Effector memory CD8-positive, alpha-beta T cell (primary cell): ENCODE results near the gene ANXA11.

ENCODE experiments used
- ATAC-seq: fragments of 150-1000 bp; cut with Tn5 transposase; replicated peaks from 2 replicates; pipeline ENCODE4 v1.10.0; 2021; ENCODE audit warnings: mild to moderate bottlenecking, moderate library complexity
- DNase-seq, 3 experiments: peaks; one replicate each; pipeline ENCODE4 v3.0.0; 2021
- H3K27ac Mint-ChIP-seq, 2 donors: one replicate each; pipeline ENCODE4 v1.8.0; 2022; ENCODE audit warnings: mild to moderate bottlenecking in 2 of 2, mixed read lengths in 2 of 2, moderate library complexity in 2 of 2
- H3K27me3 Mint-ChIP-seq, 2 donors: one replicate each; pipeline ENCODE4 v1.8.0; 2022; ENCODE audit warnings: mixed read lengths in 2 of 2
- H3K36me3 Mint-ChIP-seq: one replicate; pipeline ENCODE4 v1.8.0; 2022; ENCODE audit warnings: mild to moderate bottlenecking, moderate library complexity, mixed read lengths; ENCODE audit not compliant: insufficient read depth
- H3K4me1 Mint-ChIP-seq, 2 donors: one replicate each; pipeline ENCODE4 v1.8.0; 2022; ENCODE audit warnings: low read depth in 2 of 2, mixed read lengths in 2 of 2
- H3K4me3 Mint-ChIP-seq, 2 donors: one replicate each; pipeline ENCODE4 v1.8.0; 2022; ENCODE audit warnings: mild to moderate bottlenecking in 2 of 2, mixed read lengths in 2 of 2, moderate library complexity in 2 of 2
- H3K9me3 Mint-ChIP-seq, 2 donors: one replicate each; pipeline ENCODE4 v1.8.0; 2022; ENCODE audit warnings: mixed read lengths in 2 of 2

The ANXA11 gene

DNA sequence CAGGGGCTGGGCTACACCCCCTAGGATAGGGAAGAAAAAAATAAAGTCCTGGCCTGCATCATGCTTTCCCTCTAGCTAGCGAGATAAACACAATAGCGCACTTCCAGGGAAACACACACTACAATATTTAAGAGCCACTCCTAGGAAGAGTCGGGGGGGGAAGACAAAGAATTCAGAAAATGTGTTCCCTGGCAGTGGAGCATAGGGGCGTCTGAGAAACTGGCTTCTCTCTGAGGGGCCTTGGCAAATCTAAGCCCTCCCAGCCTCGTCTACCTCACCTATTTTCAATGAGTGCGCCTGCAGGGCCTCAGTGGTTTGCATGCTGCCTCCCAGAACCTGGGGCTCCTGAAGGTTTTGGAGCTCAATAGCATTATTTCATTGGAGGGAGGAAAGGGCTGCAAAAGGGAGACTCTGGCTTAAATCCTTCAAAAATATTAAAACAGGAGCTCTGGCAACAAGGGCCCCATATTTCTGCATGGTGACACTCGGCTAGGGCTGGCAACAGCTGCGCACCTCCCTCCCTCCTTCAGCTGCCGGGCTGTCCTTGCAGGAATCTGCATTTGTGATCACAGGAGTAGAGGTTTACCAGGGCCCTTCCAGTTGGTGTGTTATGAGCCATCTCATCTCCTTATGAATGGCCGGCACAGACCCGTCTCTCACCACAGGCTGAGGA is 10.8 kb downstream of the ANXA11 start:
- peak overlapping the region; percentile 89 to 95 for H3K27ac Mint-ChIP-seq
- H3K4me3 Mint-ChIP-seq, result no peak overlapping the region
- no peak for ATAC-seq

DNA sequence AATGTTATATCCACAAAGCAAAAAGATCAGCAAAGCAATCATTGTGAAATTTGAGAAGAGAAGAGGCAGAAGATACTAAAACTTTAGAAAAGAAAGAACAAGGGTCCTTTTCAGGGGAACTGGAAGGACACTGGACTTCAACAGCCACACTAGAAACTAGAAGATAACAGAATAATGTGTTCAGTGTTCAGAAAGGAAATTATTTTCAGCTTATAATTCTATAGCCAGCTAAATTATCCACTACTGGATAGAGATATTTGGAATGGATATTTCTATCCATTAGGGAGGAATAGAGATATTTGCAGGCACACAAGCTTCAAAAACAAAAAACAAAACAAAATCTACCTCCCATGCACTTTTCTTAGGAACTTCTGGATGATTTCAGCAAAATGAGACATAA is 12.8 kb downstream of the ANXA11 start:
- peak overlapping the region; percentile 75 to 96 for H3K27ac Mint-ChIP-seq
- H3K27me3 Mint-ChIP-seq, result no peaks in the 10 kb centered on the region
- no peaks in the 10 kb centered on the region for H3K9me3 Mint-ChIP-seq
- peak overlapping the region in 1 of 2 donors; percentile 68 for H3K4me3 Mint-ChIP-seq
- DNase-seq, result no peak
- ATAC-seq, result no peak
- peaks cover 23% of the 10 kb centered on the region for H3K36me3 Mint-ChIP-seq
- peaks cover 62 to 66% of the 10 kb centered on the region in 2 donors for H3K4me1 Mint-ChIP-seq

More for the DNA sequence above, 10.8 kb downstream of the ANXA11 start:
- Mint-ChIP-seq H3K9me3 (no peaks in the 10 kb centered on the region), H3K4me1 (peaks cover 54 to 55% of the 10 kb centered on the region in 2 donors), H3K36me3 (peaks cover 16% of the 10 kb centered on the region), H3K27me3 (no peaks in the 10 kb centered on the region)
- DNase-seq, result no peak

- Mint-ChIP-seq H3K4me1 (peaks cover 62 to 67% of the 10 kb centered on the region in 2 donors), H3K4me3 (peak overlapping the region; percentile 68 to 76), H3K27me3 (no peaks in the 10 kb centered on the region), H3K36me3 (peaks cover 24% of the 10 kb centered on the region), H3K27ac (peak overlapping the region; percentile 75 to 96), H3K9me3 (no peaks in the 10 kb centered on the region)
- DNase-seq (peak; percentile 23 to 36 (median 27)), ATAC-seq (peak; percentile 8)
These were observed 13.6 kb downstream of the ANXA11 start for GRCh38 chr10:80191589-80192270.

DNA sequence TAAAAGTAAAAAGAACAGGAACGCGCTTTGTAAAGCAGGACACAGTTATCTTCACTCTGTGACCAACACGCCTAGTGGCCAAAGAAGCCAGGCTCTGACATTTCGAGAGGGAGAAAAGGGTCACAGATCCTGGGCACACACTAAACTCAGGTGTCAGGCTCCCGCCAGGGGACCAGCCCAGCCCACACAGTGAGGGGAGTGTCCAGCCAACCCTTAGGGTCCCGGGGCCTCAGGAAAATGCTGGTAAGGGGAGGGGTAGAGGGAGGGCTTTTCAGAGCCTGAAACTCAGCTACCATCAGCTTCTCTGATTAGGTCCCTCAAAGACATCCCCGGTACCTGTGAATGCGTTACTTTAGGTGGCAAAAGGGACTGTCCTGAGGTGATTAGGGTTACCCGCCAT is 16.6 kb downstream of the ANXA11 start:
- Mint-ChIP-seq H3K27me3 (no peaks in the 10 kb centered on the region), H3K36me3 (peaks cover 23% of the 10 kb centered on the region), H3K4me1 (peaks cover 59 to 74% of the 10 kb centered on the region in 2 donors), H3K4me3 (peak overlapping the region; percentile 52 to 68), H3K27ac (peak overlapping the region; percentile 83 to 90), H3K9me3 (no peaks in the 10 kb centered on the region)
- ATAC-seq (no peak), DNase-seq (no peak)

DNA sequence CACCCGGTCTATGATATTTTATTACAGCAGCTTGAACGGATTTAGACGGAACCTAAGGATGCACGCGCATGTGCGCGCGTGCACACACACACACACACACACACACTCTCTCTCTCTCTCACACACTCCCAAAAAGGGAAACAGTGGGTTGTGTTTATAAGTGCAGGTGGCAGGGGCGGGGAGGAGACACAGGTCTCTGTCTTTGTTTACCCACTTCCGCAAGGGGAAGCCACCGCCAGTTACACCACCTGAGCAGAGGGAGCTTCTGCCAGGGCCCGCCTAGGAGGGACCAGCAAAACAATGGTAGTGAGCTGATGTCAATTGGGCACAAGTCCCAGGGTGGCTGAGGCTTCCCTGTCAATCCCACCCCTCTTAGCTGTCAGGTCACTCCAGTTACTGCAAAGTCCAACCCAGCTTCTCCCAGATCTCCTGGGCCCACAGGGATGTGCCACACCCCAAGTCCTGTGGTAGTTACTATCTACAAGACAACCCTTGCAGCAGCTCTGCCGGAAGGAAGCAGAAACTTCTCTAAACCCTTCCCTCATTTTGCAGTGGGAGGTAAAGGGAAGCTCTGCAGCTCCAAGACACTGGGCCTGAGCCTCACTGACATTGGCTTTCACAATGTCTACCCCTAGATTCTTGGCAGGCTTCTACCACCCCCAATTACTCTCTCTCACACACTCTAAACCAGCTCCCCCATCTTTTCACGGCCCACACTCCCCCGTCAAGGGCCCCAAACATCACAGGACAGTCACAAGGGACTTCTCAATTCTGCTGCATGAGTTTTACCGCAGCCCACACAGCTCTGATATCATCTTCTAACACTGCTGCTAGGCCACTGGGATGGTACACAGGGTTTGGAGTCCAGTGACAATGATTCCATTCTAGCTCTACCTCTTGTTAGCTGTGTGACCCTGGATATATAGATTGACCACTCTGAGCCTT is 17.6 kb downstream of the ANXA11 start:
- peak overlapping the region; percentile 83 to 90 for H3K27ac Mint-ChIP-seq
- H3K4me1 Mint-ChIP-seq, result peaks cover 67 to 75% of the 10 kb centered on the region in 2 donors
- no peaks in the 10 kb centered on the region for H3K27me3 Mint-ChIP-seq
- no peaks in the 10 kb centered on the region for H3K9me3 Mint-ChIP-seq
- peaks cover 23% of the 10 kb centered on the region for H3K36me3 Mint-ChIP-seq
- H3K4me3 Mint-ChIP-seq, result peak overlapping the region; percentile 52 to 68
- peak; percentile 65 to 72 (median 71) for DNase-seq
- peak; percentile 86 for ATAC-seq

DNA sequence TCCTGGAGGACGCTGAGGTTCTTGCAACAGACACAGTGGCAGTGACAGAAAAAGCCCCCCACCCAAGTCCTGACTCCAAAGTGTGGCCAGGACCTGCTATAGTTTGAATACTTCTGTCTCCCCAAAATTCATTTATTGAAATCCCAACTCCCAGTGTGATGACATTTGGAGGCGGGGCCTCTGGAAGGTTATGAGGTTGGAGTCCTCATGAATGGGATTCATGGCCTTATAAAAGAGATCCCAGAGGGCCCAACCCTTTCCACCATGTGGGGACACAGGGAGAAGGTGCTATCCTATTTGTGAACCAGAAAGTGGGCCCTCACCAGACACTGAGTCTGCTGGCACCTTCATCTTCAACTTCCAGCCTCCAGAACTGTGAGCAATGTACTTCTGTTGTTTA is 18.3 kb downstream of the ANXA11 start:
- Mint-ChIP-seq H3K4me1 (peaks cover 63 to 74% of the 10 kb centered on the region in 2 donors), H3K4me3 (peak overlapping the region; percentile 52 to 68), H3K27ac (peak overlapping the region; percentile 83 to 90), H3K27me3 (no peaks in the 10 kb centered on the region), H3K36me3 (peaks cover 23% of the 10 kb centered on the region), H3K9me3 (no peaks in the 10 kb centered on the region)
- no peak for ATAC-seq
- no peak for DNase-seq

DNA sequence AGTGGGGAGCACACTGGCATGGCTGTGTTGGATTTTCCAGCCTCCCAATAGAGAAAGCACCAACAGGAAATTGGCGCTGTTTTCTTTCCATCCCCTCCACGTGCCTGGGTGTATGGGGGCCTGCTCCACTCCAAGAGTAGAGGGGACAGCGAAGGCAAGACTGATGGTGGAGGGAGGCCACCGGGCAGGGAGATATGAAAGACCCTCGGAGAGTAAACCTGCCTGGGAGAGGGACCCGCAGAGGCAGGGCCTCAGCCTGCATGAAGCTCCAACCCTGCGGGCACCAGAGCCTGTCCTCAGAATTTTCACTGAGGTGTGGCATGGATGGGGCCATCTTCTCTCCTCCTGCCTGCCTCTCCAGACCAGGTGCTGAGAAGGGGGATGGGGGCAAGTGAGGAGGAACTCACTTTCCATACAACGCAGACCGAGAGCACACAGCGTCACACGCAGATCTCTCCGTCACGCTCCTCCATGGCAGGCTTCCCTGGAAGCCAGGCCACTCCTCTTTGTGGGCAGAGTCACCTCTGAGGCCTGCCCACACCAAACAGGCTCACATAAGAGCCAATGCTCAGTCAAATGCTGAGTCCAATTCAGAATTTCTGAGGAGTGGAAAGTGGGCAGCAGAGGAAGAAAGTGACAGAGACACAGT is 18.8 kb downstream of the ANXA11 start:
- no peak for ATAC-seq
- H3K9me3 Mint-ChIP-seq, result no peaks in the 10 kb centered on the region
- H3K4me1 Mint-ChIP-seq, result peaks cover 62 to 74% of the 10 kb centered on the region in 2 donors
- peaks cover 24% of the 10 kb centered on the region for H3K36me3 Mint-ChIP-seq
- no peak for DNase-seq
- peak overlapping the region; percentile 46 for H3K4me3 Mint-ChIP-seq
- peak overlapping the region; percentile 82 to 90 for H3K27ac Mint-ChIP-seq
- no peaks in the 10 kb centered on the region for H3K27me3 Mint-ChIP-seq

GRCh38 chr10:80185578-80186299 is 19.6 kb downstream of the ANXA11 start:
- Mint-ChIP-seq H3K4me3 (peak overlapping the region; percentile 46), H3K9me3 (no peaks in the 10 kb centered on the region), H3K36me3 (peaks cover 24% of the 10 kb centered on the region), H3K4me1 (peaks cover 64 to 77% of the 10 kb centered on the region in 2 donors), H3K27ac (peak overlapping the region; percentile 82 to 90), H3K27me3 (no peaks in the 10 kb centered on the region)
- ATAC-seq (no peak), DNase-seq (no peak)

- H3K4me1 Mint-ChIP-seq, result peaks cover 66 to 76% of the 10 kb centered on the region in 2 donors
- H3K27ac Mint-ChIP-seq, result peak overlapping the region in 1 of 2 donors; percentile 83
- no peak for ATAC-seq
- no peak overlapping the region for H3K4me3 Mint-ChIP-seq
- peaks cover 33% of the 10 kb centered on the region for H3K36me3 Mint-ChIP-seq
- no peak for DNase-seq
- H3K27me3 Mint-ChIP-seq, result no peaks in the 10 kb centered on the region
- no peaks in the 10 kb centered on the region for H3K9me3 Mint-ChIP-seq
These were observed 21.0 kb downstream of the ANXA11 start for GRCh38 chr10:80184291-80184690.

GRCh38 chr10:80183436-80183835 is 21.9 kb downstream of the ANXA11 start:
- no peak for DNase-seq
- Mint-ChIP-seq H3K27ac (no peak overlapping the region), H3K9me3 (no peaks in the 10 kb centered on the region), H3K27me3 (no peaks in the 10 kb centered on the region), H3K4me1 (peaks cover 66 to 75% of the 10 kb centered on the region in 2 donors), H3K36me3 (peaks cover 33% of the 10 kb centered on the region), H3K4me3 (no peak overlapping the region)
- no peak for ATAC-seq

DNA sequence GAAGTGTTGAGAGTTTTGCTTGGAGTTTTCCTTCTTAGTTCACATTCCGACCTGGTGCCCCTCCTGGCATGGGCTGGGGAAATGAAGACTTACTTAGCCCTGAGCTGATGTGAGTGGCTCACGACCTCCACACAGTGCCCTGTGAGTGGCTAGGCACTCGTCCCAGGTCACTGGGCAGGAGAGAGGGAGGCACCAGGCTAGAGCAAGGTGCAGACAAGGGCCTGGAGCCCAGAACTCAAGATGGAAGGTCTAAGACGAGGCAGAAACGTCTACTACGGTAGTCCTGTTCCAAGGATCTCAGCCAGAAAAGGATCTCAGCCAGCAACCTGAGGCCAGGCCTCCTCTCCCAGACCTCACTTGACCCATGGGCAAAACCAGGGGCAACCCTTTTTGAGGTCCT is 22.4 kb downstream of the ANXA11 start:
- no peaks in the 10 kb centered on the region for H3K27me3 Mint-ChIP-seq
- H3K4me1 Mint-ChIP-seq, result peaks cover 66 to 77% of the 10 kb centered on the region in 2 donors
- no peaks in the 10 kb centered on the region for H3K9me3 Mint-ChIP-seq
- peaks cover 32% of the 10 kb centered on the region for H3K36me3 Mint-ChIP-seq
- DNase-seq (no peak), ATAC-seq (no peak)
- H3K27ac Mint-ChIP-seq, result no peak overlapping the region
- no peak overlapping the region for H3K4me3 Mint-ChIP-seq

DNA sequence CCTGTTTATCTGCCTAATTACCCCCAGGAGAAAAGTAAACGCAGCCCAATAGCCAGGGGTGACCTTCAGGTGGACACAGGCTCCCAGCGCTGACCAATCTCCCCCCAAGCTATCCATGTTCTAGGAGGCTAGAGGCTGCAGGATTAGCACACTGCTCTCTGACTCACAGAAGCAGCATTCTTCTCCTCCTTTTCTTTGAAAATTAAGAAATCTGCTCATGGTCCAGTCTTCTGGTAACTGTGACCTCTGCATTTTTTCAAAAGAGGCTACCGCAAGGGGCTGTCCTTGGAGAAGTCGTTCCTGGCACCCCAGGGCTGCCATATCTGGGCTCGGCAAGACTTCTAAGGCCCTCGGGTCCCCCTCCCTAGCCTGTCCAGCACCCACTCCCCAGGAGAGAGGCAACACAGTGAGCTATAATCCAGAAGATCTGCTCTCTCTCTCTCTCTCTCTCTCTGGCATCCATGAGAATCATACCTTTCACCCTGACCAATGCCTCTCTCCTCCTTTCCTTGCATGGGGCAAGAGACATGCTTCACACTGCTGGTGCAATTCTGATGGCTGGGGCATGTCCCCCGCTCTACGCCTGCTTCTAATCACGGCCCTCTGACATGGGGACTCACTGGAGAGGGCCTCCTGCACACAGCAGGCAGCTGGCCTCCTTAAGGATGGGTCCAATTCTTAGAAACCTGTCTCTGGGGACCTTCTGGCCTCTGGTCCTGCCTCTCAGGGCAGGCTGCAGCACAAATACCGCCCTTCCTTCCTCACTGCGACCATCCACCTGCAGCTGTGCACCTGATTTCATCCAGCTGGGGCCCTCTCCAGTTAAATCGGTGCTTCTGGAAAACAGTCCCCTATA is 27.3 kb downstream of the ANXA11 start:
- Mint-ChIP-seq H3K9me3 (no peaks in the 10 kb centered on the region), H3K27ac (peak overlapping the region; percentile 79 to 85), H3K36me3 (peaks cover 28% of the 10 kb centered on the region), H3K27me3 (no peaks in the 10 kb centered on the region), H3K4me1 (peaks cover 54 to 56% of the 10 kb centered on the region in 2 donors), H3K4me3 (no peak overlapping the region)
- ATAC-seq (no peak), DNase-seq (no peak)
